Measurements from ENCODE around the gene USP48.
"Not testable (repeated sequence)": the region's sequence is repeated elsewhere in the genome, so short reads cannot be mapped to it uniquely, and the experiment has no call there.

USP48 gene

GRCh38 chr1:21691739-21692138 lies 91.2 kb downstream of the USP48 start:
- DNase-seq = no peak

- DNase-seq = no peak
Measured at GRCh38 chr1:21689661-21690372, 93.1 kb downstream of the USP48 start.

GRCh38 chr1:21687081-21687529 lies 95.8 kb downstream of the USP48 start:
- no peak for DNase-seq

GRCh38 chr1:21685946-21686678 lies 96.8 kb downstream of the USP48 start:
- no peak for DNase-seq

GRCh38 chr1:21681426-21681825 lies 101.5 kb downstream of the USP48 start:
- DNase-seq = no peak

GRCh38 chr1:21680918-21681317 lies 102.0 kb downstream of the USP48 start:
- no peak for DNase-seq

- no peak for DNase-seq
Measured at GRCh38 chr1:21680381-21680780, 102.6 kb downstream of the USP48 start.

- no peak for DNase-seq
Measured at GRCh38 chr1:21677168-21677567, 105.8 kb downstream of the USP48 start.

- no peak for DNase-seq
Measured at GRCh38 chr1:21674957-21675356, 108.0 kb downstream of the USP48 start.

GRCh38 chr1:21673853-21674252 lies 109.1 kb downstream of the USP48 start:
- not testable (repeated sequence) for DNase-seq

- no peak for DNase-seq
Measured at GRCh38 chr1:21673277-21673780, 109.6 kb downstream of the USP48 start.

- no peak for DNase-seq
Measured at GRCh38 chr1:21672478-21673276, 110.3 kb downstream of the USP48 start.

- no peak for DNase-seq
Measured at GRCh38 chr1:21671915-21672314, 111.0 kb downstream of the USP48 start.

GRCh38 chr1:21670956-21671902 lies 111.7 kb downstream of the USP48 start:
- DNase-seq = no peak

GRCh38 chr1:21670059-21670881 lies 112.7 kb downstream of the USP48 start:
- no peak for DNase-seq

GRCh38 chr1:21669258-21670058 lies 113.5 kb downstream of the USP48 start, which contains the start of gene RAP1GAP:
RAP1GAP (minus strand) TSS chr1:21669357; CDS start chr1:21620032, 49,325 bp downstream.
- DNase-seq = no peak

GRCh38 chr1:21668951-21669257 lies 114.0 kb downstream of the USP48 start:
- DNase-seq = no peak

GRCh38 chr1:21668232-21668950 lies 114.6 kb downstream of the USP48 start:
- no peak for DNase-seq

- DNase-seq = no peak
Measured at GRCh38 chr1:21667348-21668231, 115.4 kb downstream of the USP48 start.

Measured in cortex of kidney (tissue), 1 donor.